OCI-LY3 (cell line): ENCODE results near the gene SERPIND1.

Experiments
- H2AFZ ChIP-seq: fragments of 200-600, 300-600 bp; shearing (Covaris generic); 2 replicates; pipeline ENCODE4 v1.6.0; 2014; ENCODE audit warnings: antibody characterized with exemption, low read depth, low read length
- H3K27ac ChIP-seq: fragments of 200-600, 300-600 bp; sonication (generic); 2 replicates; pipeline ENCODE4 v1.5.1; 2014; ENCODE audit warnings: mild to moderate bottlenecking, low read length, moderate library complexity, mixed read lengths
- H3K27me3 ChIP-seq: fragments of 200-600, 300-600 bp; sonication (generic); 2 replicates; pipeline ENCODE4 v1.6.1; 2014; ENCODE audit warnings: low read depth, low read length, mixed read lengths
- H3K36me3 ChIP-seq: fragments of 200-600, 300-600 bp; sonication (generic); replicated peaks from 2 replicates; pipeline ENCODE3; 2014; ENCODE audit warnings: low read depth, low read length, mixed read lengths
- H3K4me1 ChIP-seq: fragments of 300-600, 200-600 bp; sonication (generic); 2 replicates; pipeline ENCODE4 v1.6.1; 2014; ENCODE audit warnings: low read length, mixed read lengths
- H3K4me2 ChIP-seq: fragments of 200-600, 300-600 bp; sonication (generic); 2 replicates; pipeline ENCODE4 v1.6.1; 2014; ENCODE audit warnings: low read length, mixed read lengths
- H3K4me3 ChIP-seq: fragments of 300-600, 200-600 bp; sonication (generic); 2 replicates; pipeline ENCODE4 v1.5.1; 2014; ENCODE audit warnings: antibody characterized with exemption, mild to moderate bottlenecking, low read length, moderate library complexity
- H3K79me2 ChIP-seq: fragments of 300-600, 200-600 bp; shearing (Covaris generic); 2 replicates; pipeline ENCODE4 v1.6.1; 2014; ENCODE audit warnings: mild to moderate bottlenecking, low read length, mixed read lengths
- H3K9ac ChIP-seq: fragments of 300-600, 200-600 bp; shearing (Covaris generic); 2 replicates; pipeline ENCODE4 v1.6.0; 2014; ENCODE audit warnings: mild to moderate bottlenecking, low read length, moderate library complexity
- H3K9me3 ChIP-seq: fragments of 200-600, 300-600 bp; shearing (Covaris generic); 2 replicates; pipeline ENCODE4 v1.6.1; 2014; ENCODE audit warnings: low read length, mixed read lengths; ENCODE audit not compliant: insufficient read depth
- H4K20me1 ChIP-seq: fragments of 200-600, 300-600 bp; sonication (generic); 2 replicates; pipeline ENCODE4 v1.6.1; 2016; ENCODE audit warnings: low read length, mixed read lengths; ENCODE audit not compliant: insufficient read depth
- EZH2phosphoT487 ChIP-seq: fragments of 200-600 bp; shearing (Covaris generic); IDR thresholded peaks from 2 replicates; pipeline ENCODE4 v1.6.1; 2018; ENCODE audit warnings: antibody characterized with exemption, mixed run types, low read depth
- TF ChIP-seq, protein P1 (sequence below): fragments of 200-600, 300-600 bp; sonication (generic); IDR thresholded peaks from 2 replicates; pipeline ENCODE4 v1.5.1; 2014; ENCODE audit warnings: antibody characterized with exemption, low read length, low read depth

SERPIND1 gene

GRCh38 chr22:20787223-20787622, 13.3 kb downstream of the SERPIND1 start:
- no peak overlapping the region for H2AFZ ChIP-seq
- no peaks in the 10 kb centered on the region for H3K9me3 ChIP-seq
- peaks cover 21% of the 10 kb centered on the region for H3K36me3 ChIP-seq
- H3K79me2 ChIP-seq: no peaks in the 10 kb centered on the region
- no peak overlapping the region for H3K4me3 ChIP-seq
- H4K20me1 ChIP-seq: no peaks in the 10 kb centered on the region
- no peak overlapping the region for H3K9ac ChIP-seq
- H3K27ac ChIP-seq: no peak overlapping the region
- no peaks in the 10 kb centered on the region for H3K27me3 ChIP-seq
- H3K4me1 ChIP-seq: no peaks in the 10 kb centered on the region
- TF ChIP-seq, protein P1, sequence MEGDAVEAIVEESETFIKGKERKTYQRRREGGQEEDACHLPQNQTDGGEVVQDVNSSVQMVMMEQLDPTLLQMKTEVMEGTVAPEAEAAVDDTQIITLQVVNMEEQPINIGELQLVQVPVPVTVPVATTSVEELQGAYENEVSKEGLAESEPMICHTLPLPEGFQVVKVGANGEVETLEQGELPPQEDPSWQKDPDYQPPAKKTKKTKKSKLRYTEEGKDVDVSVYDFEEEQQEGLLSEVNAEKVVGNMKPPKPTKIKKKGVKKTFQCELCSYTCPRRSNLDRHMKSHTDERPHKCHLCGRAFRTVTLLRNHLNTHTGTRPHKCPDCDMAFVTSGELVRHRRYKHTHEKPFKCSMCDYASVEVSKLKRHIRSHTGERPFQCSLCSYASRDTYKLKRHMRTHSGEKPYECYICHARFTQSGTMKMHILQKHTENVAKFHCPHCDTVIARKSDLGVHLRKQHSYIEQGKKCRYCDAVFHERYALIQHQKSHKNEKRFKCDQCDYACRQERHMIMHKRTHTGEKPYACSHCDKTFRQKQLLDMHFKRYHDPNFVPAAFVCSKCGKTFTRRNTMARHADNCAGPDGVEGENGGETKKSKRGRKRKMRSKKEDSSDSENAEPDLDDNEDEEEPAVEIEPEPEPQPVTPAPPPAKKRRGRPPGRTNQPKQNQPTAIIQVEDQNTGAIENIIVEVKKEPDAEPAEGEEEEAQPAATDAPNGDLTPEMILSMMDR: no peak
- no peak for TF ChIP-seq EZH2phosphoT487
- no peak overlapping the region for H3K4me2 ChIP-seq

GRCh38 chr22:20787746-20788626, 14.1 kb downstream of the SERPIND1 start:
- Histone ChIP-seq H3K27me3 (no peaks in the 10 kb centered on the region), H3K79me2 (no peaks in the 10 kb centered on the region), H3K9ac (no peak overlapping the region), H2AFZ (no peak overlapping the region), H3K4me2 (no peak overlapping the region), H3K4me3 (no peak overlapping the region), H3K4me1 (no peaks in the 10 kb centered on the region), H3K9me3 (no peaks in the 10 kb centered on the region), H3K36me3 (peaks cover 27% of the 10 kb centered on the region), H3K27ac (no peak overlapping the region), H4K20me1 (no peaks in the 10 kb centered on the region)
- TF ChIP-seq EZH2phosphoT487: no peak
- TF ChIP-seq, protein P1: no peak

GRCh38 chr22:20788627-20789344, 14.9 kb downstream of the SERPIND1 start:
- Histone ChIP-seq H3K27me3 (no peaks in the 10 kb centered on the region), H2AFZ (no peak overlapping the region), H4K20me1 (no peaks in the 10 kb centered on the region), H3K4me1 (no peaks in the 10 kb centered on the region), H3K27ac (no peak overlapping the region), H3K4me2 (no peak overlapping the region), H3K9ac (no peak overlapping the region), H3K4me3 (no peak overlapping the region), H3K79me2 (no peaks in the 10 kb centered on the region), H3K36me3 (peaks cover 31% of the 10 kb centered on the region), H3K9me3 (no peaks in the 10 kb centered on the region)
- TF ChIP-seq, protein P1: no peak
- TF ChIP-seq EZH2phosphoT487: no peak

DNA sequence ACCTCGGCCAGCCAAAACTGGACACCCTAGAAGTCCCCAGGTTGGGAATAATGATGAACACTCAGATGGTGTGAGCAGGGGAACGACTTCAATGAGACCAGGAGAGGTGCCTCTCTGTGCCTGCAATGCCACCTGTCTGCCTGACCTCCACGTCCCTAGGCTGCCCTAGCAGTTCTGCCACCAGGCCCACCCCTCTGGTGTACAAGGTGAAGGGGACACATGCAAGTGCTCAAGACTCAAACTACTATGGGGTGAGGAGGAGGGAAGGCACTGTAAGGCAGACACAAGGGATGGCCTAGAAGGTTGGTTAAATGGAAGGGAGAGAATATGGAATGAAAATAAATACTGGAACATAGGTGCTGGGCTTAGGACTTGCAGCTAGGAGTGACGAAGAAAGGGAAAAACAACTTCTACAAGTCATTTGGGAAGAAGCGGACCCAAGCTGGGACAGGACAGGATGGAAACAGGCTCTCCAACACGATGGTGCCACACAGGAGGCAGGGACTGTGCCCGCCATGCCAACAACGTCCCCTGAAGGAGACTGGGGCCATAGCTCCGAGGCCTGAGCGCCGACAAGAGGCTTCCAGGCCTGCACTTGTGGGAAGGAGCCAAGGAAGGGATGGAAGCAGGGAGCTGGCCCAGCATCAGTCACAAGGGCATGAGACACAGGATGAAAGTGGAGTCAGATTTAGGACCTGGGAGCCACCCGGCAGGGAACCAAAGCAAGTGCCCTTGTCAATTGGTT, 18.5 kb downstream of the SERPIND1 start:
- TF ChIP-seq, protein P1: no peak
- TF ChIP-seq EZH2phosphoT487: no peak
- Histone ChIP-seq H3K4me2 (no peak overlapping the region), H3K4me1 (no peaks in the 10 kb centered on the region), H3K9me3 (no peaks in the 10 kb centered on the region), H3K36me3 (peaks cover 40% of the 10 kb centered on the region), H3K9ac (no peak overlapping the region), H3K27me3 (no peaks in the 10 kb centered on the region), H2AFZ (no peak overlapping the region), H4K20me1 (0 out of 2 replicates have a peak, but pooled peaks cover 4% of the 10 kb centered on the region), H3K79me2 (no peaks in the 10 kb centered on the region), H3K27ac (no peak overlapping the region), H3K4me3 (no peak overlapping the region)
